Peyer's patch (tissue), 4 donors: ENCODE measurements around the gene WRNIP1. TPM values are rescaled to one million over a fixed set of nuclear protein-coding genes. Genes with fewer than 3 reads are reported as not detected.

ENCODE experiments used
- DNase-seq, 3 donors: peaks; one replicate each; pipeline ENCODE4 v3.0.0-alpha.2; 2017 to 2019
- H3K27ac ChIP-seq, 4 donors: fragments of 200-600 bp; sonication (generic); one replicate each; pipeline ENCODE4 v1.5.1; 2016 to 2019
- H3K27me3 ChIP-seq, 2 donors: fragments of 200-600 bp; sonication (generic); one replicate each; pipeline ENCODE4 v1.5.1; 2019
- H3K36me3 ChIP-seq, 3 donors: fragments of 200-600 bp; sonication (generic); one replicate each; pipeline ENCODE4 v1.5.1; 2016 to 2019
- H3K4me1 ChIP-seq, 4 donors: fragments of 200-600 bp; sonication (generic); one replicate each; pipeline ENCODE4 v1.5.1; 2016 to 2019
- H3K4me3 ChIP-seq, 4 donors: fragments of 200-600 bp; sonication (generic); 1 replicate in 3 of 4; 2 replicates in 1 of 4; pipeline ENCODE4 v1.5.1; 2016 to 2019; ENCODE audit warnings: mild to moderate bottlenecking in 1 of 4
- H3K9me3 ChIP-seq, 4 donors: fragments of 200-600 bp; sonication (generic); one replicate each; pipeline ENCODE4 v1.5.1; 2016 to 2019; ENCODE audit warnings: mild to moderate bottlenecking in 1 of 4
- CTCF ChIP-seq, 6 experiments: fragments of 450-650 bp in 4 of 6; fragments of 200-600 bp in 2 of 6; sonication (generic) in 1 of 6; IDR thresholded peaks; one replicate each; pipeline ENCODE4 v1.5.1; 2017 to 2019; ENCODE audit warnings: antibody characterized with exemption in 6 of 6, mild to moderate bottlenecking in 3 of 6, moderate library complexity in 1 of 6
- POLR2A ChIP-seq, 2 donors: fragments of 450-650 bp; IDR thresholded peaks; one replicate each; pipeline ENCODE4 v1.5.1; 2017; ENCODE audit warnings: antibody characterized with exemption in 2 of 2, mild to moderate bottlenecking in 2 of 2, moderate library complexity in 2 of 2
- total RNA-seq, 4 donors: library from RNA; depleted of rRNA; stranded (reverse); fragments of >200 nt; gene quantifications; one replicate each; pipeline ENCODE4 v1.1.0, GENCODE V29; 2016

WRNIP1 gene
- total RNA-seq, 4 donors from 2014 or later, result 34.7 to 48.2 (median 39.6) TPM

DNA sequence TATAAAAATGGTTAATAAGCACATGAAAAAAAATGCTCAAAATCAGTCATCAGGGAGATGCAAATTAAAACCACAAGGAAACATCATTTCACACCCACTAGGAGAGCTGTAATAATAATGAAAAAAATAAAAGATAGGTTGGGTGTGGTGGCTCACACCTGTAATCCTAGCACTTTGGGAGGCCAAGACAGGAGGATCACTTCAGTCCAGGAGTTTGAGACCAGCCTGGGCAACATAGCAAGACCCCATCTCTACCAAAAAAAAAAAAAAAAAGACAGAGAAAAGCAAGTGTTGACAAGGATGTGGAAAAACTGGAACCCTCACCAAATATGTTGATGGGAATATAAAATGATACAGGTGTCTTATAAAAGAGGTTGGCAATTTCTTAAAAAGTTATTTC, 11.4 kb upstream of the WRNIP1 start:
- TF ChIP-seq CTCF (IDR thresholded peaks at IDR 0.05) (no peak), POLR2A (IDR thresholded peaks at IDR 0.05) (no peak)
- no peaks in the 10 kb centered on the region for H3K27me3 ChIP-seq

GRCh38 chr6:2754393-2754792, 10.8 kb upstream of the WRNIP1 start:
- Histone ChIP-seq H3K27ac (no peak overlapping the region), H3K4me3 (no peak overlapping the region), H3K27me3 (no peaks in the 10 kb centered on the region), H3K4me1 (peaks cover 0 to 4% (median 0%) of the 10 kb centered on the region in 4 donors), H3K9me3 (no peaks in the 10 kb centered on the region), H3K36me3 (no peaks in the 10 kb centered on the region)
- no peak for TF ChIP-seq POLR2A (IDR thresholded peaks at IDR 0.05)
- TF ChIP-seq CTCF (IDR thresholded peaks at IDR 0.05), result no peak
- DNase-seq, result no peak

More for the DNA sequence above, 11.4 kb upstream of the WRNIP1 start:
- Histone ChIP-seq H3K4me3 (no peak overlapping the region), H3K4me1 (peaks cover 0 to 4% (median 0%) of the 10 kb centered on the region in 4 donors), H3K36me3 (no peaks in the 10 kb centered on the region), H3K9me3 (no peaks in the 10 kb centered on the region), H3K27ac (no peak overlapping the region)
- DNase-seq, result no peak

- H3K27ac ChIP-seq, result no peak overlapping the region
- H3K9me3 ChIP-seq, result no peaks in the 10 kb centered on the region
- H3K27me3 ChIP-seq, result no peaks in the 10 kb centered on the region
- H3K4me3 ChIP-seq, result no peak overlapping the region
- peaks cover 0 to 4% (median 0%) of the 10 kb centered on the region in 4 donors for H3K4me1 ChIP-seq
- no peak for TF ChIP-seq CTCF (IDR thresholded peaks at IDR 0.05)
- TF ChIP-seq POLR2A (IDR thresholded peaks at IDR 0.05), result no peak
- no peak for DNase-seq
- no peaks in the 10 kb centered on the region for H3K36me3 ChIP-seq
Observed at GRCh38 chr6:2754911-2755310, 10.3 kb upstream of the WRNIP1 start.

DNA sequence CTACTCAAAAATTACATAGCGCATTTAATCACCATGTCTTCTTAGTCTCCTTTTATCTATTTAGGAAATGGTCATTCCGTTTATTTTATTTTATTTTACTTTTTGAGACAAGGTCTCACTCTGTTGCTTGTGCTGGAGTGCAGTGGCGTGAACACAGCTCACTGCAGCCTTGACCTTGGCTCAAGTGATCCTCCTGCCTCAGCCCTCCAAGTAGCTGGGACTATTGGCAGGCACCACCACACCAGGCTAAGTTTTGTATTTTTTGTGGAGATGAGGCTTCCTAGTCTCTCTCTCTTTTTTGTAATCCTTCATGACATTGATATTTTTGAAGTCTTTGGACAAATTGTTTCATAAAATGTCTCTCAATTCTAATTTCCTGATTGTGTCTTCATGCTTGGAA, 9.7 kb upstream of the WRNIP1 start:
- Histone ChIP-seq H3K4me3 (no peak overlapping the region), H3K9me3 (no peaks in the 10 kb centered on the region)

GRCh38 chr6:2756241-2756640, 9.0 kb upstream of the WRNIP1 start:
- Histone ChIP-seq H3K27ac (no peak overlapping the region), H3K9me3 (no peaks in the 10 kb centered on the region), H3K4me1 (peaks cover 0 to 4% (median 0%) of the 10 kb centered on the region in 4 donors), H3K4me3 (no peak overlapping the region), H3K36me3 (no peaks in the 10 kb centered on the region), H3K27me3 (no peaks in the 10 kb centered on the region)
- DNase-seq, result no peak
- TF ChIP-seq POLR2A (IDR thresholded peaks at IDR 0.05) (no peak), CTCF (IDR thresholded peaks at IDR 0.05) (no peak)

More for the DNA sequence above, 9.7 kb upstream of the WRNIP1 start:
- H3K36me3 ChIP-seq, result no peaks in the 10 kb centered on the region
- H3K27ac ChIP-seq, result no peak overlapping the region
- H3K27me3 ChIP-seq, result no peaks in the 10 kb centered on the region
- TF ChIP-seq CTCF (IDR thresholded peaks at IDR 0.05) (no peak), POLR2A (IDR thresholded peaks at IDR 0.05) (no peak)
- no peak for DNase-seq
- peaks cover 0 to 4% (median 0%) of the 10 kb centered on the region in 4 donors for H3K4me1 ChIP-seq

DNA sequence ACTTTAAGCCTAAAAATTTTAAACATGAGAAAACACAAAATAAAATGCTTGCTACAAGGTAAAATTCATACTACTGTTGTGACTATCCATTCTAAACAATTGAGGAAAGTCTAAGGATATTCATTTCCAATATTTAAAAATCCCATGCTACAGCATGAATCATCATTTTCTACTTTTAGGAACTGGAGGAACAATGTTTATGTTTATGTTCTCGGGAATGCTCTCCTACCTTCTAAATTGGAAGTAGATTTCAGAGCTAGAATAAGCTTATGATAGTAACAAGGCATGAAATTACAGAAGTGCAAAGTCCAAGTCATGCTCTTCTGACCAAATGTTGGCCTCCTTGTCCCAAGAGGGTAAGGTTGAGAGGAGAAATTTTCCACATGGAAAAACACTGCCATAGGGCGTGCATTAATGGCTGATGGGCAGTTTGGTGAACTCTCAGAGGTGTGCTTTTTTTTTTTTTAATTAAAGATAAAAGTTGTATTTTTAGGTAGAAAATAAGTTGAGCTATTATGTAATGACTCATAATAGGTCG, 8.4 kb upstream of the WRNIP1 start:
- no peak for TF ChIP-seq CTCF (IDR thresholded peaks at IDR 0.05)
- no peak for TF ChIP-seq POLR2A (IDR thresholded peaks at IDR 0.05)
- H3K27ac ChIP-seq, result no peak overlapping the region
- no peaks in the 10 kb centered on the region for H3K9me3 ChIP-seq
- H3K4me1 ChIP-seq, result peaks cover 0 to 4% (median 0%) of the 10 kb centered on the region in 4 donors
- H3K36me3 ChIP-seq, result no peaks in the 10 kb centered on the region
- H3K27me3 ChIP-seq, result no peaks in the 10 kb centered on the region
- H3K4me3 ChIP-seq, result no peak overlapping the region
- DNase-seq, result no peak
